Measurements from ENCODE around the gene EP400. TPM values are rescaled to one million over a fixed set of nuclear protein-coding genes. Genes with fewer than 3 reads are reported as not detected.

Gene EP400
- total RNA-seq, 1 donor from 2014 or later = 51.3 TPM

GRCh38 chr12:132125736-132126135 is 176.0 kb downstream of the EP400 start:
- no peak for DNase-seq (ENCODE audit: extremely low spot score, unreplicated experiment)
- no peak overlapping the region for H3K27ac Mint-ChIP-seq (ENCODE audit: unreplicated experiment)
- peaks cover 57% of the 10 kb centered on the region for H3K36me3 Mint-ChIP-seq (ENCODE audit: unreplicated experiment)
- H3K4me1 Mint-ChIP-seq (ENCODE audit: unreplicated experiment) = no peaks in the 10 kb centered on the region
- H3K4me3 Mint-ChIP-seq (ENCODE audit: unreplicated experiment) = no peak overlapping the region
- H3K9me3 Mint-ChIP-seq (ENCODE audit: unreplicated experiment) = peaks cover 8% of the 10 kb centered on the region
- H3K27me3 Mint-ChIP-seq (ENCODE audit: unreplicated experiment) = no peaks in the 10 kb centered on the region
- no peak for TF ChIP-seq CTCF (IDR thresholded peaks at IDR 0.05)

- TF ChIP-seq CTCF (IDR thresholded peaks at IDR 0.05) = no peak
- Mint-ChIP-seq H3K4me1 (ENCODE audit: unreplicated experiment) (no peaks in the 10 kb centered on the region), H3K4me3 (ENCODE audit: unreplicated experiment) (no peak overlapping the region), H3K36me3 (ENCODE audit: unreplicated experiment) (peaks cover 59% of the 10 kb centered on the region), H3K27me3 (ENCODE audit: unreplicated experiment) (no peaks in the 10 kb centered on the region), H3K27ac (ENCODE audit: unreplicated experiment) (no peak overlapping the region), H3K9me3 (ENCODE audit: unreplicated experiment) (peaks cover 8% of the 10 kb centered on the region)
- DNase-seq (ENCODE audit: extremely low spot score, unreplicated experiment) = no peak
Measured at GRCh38 chr12:132127041-132127440, 177.3 kb downstream of the EP400 start.

- TF ChIP-seq CTCF (IDR thresholded peaks at IDR 0.05) = no peak
- no peak for DNase-seq (ENCODE audit: extremely low spot score, unreplicated experiment)
- H3K4me1 Mint-ChIP-seq (ENCODE audit: unreplicated experiment) = no peaks in the 10 kb centered on the region
- H3K4me3 Mint-ChIP-seq (ENCODE audit: unreplicated experiment) = no peak overlapping the region
- H3K27me3 Mint-ChIP-seq (ENCODE audit: unreplicated experiment) = no peaks in the 10 kb centered on the region
- H3K36me3 Mint-ChIP-seq (ENCODE audit: unreplicated experiment) = peaks cover 52% of the 10 kb centered on the region
- no peak overlapping the region for H3K27ac Mint-ChIP-seq (ENCODE audit: unreplicated experiment)
- peaks cover 8% of the 10 kb centered on the region for H3K9me3 Mint-ChIP-seq (ENCODE audit: unreplicated experiment)
Measured at GRCh38 chr12:132129007-132129406, 179.3 kb downstream of the EP400 start.

GRCh38 chr12:132130690-132131089 is 180.9 kb downstream of the EP400 start:
- TF ChIP-seq CTCF (IDR thresholded peaks at IDR 0.05) = no peak
- Mint-ChIP-seq H3K9me3 (ENCODE audit: unreplicated experiment) (peaks cover 8% of the 10 kb centered on the region), H3K4me3 (ENCODE audit: unreplicated experiment) (no peak overlapping the region), H3K4me1 (ENCODE audit: unreplicated experiment) (no peaks in the 10 kb centered on the region), H3K27ac (ENCODE audit: unreplicated experiment) (no peak overlapping the region), H3K27me3 (ENCODE audit: unreplicated experiment) (no peaks in the 10 kb centered on the region), H3K36me3 (ENCODE audit: unreplicated experiment) (peaks cover 40% of the 10 kb centered on the region)
- no peak for DNase-seq (ENCODE audit: extremely low spot score, unreplicated experiment)

Other genes starting within 250 kb of the EP400 start
- 48.0 and 51.3 TPM in 2 replicates for gene SFSWAP, start 238.9 kb upstream of the EP400 start, total RNA-seq
- gene MMP17, start 121.5 kb upstream of the EP400 start, total RNA-seq = 1.7 and 2.9 TPM in 2 replicates
- 69.6 and 74.7 TPM in 2 replicates for gene ULK1, start 55.3 kb upstream of the EP400 start, total RNA-seq
- gene PUS1, start 20.7 kb upstream of the EP400 start, total RNA-seq = 18.8 and 19.5 TPM in 2 replicates
- 17.7 and 19.3 TPM in 2 replicates for gene DDX51, start 194.4 kb downstream of the EP400 start, total RNA-seq
- gene NOC4L, start 194.5 kb downstream of the EP400 start, total RNA-seq = 21.4 and 22.0 TPM in 2 replicates

All from osteocyte (in vitro differentiated cells).